Skeletal muscle cell (primary cell): Measurements from ENCODE around the gene UBL4A.
A peak's percentile ranks its signal among the peaks of the same experiment; 100 is the strongest.

Source experiments
- DNase-seq: peaks from one replicate; pipeline ENCODE4 v3.0.0-alpha.2; 2010; ENCODE audit warnings: low read depth
- H3K4me3 ChIP-seq: 2 replicates; pipeline ENCODE4 v1.5.1; 2011; ENCODE audit warnings: low read depth, mild to moderate bottlenecking, control low read depth, low read length, moderate library complexity

UBL4A gene

DNA sequence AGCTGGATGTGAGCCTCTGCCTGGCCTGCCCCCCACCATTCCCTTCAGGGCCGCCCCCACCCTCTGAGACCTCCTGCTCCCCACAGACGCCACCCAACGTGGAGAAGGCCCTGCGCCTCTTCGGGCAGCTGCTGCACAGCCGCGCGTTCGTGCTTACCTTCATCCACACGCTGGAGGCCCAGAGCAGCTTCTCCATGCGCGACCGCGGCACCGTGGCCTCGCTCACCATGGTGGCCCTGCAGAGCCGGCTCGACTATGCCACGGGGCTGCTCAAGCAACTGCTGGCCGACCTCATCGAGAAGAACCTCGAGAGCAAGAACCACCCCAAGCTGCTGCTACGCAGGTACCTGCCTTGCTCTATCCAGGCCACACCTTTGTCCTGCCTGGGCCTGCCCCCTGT lies 18.2 kb downstream of the UBL4A start:
- DNase-seq: no peak
- H3K4me3 ChIP-seq: no peak overlapping the region

DNA sequence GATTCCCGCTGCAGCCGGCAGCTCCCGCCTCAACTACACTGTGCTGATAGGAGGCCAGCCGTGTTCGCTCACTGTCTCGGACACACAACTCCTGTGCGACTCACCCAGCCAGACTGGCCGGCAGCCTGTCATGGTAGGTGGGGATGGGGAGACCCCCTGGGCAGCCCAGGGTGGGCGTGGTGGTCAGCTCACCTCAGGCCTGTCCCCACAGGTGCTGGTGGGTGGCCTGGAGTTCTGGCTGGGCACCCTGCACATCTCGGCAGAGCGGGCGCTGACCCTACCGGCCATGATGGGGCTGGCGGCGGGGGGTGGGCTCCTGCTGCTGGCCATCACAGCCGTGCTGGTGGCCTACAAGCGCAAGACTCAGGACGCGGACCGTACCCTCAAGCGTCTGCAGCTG lies 18.9 kb downstream of the UBL4A start:
- H3K4me3 ChIP-seq: no peak overlapping the region
- DNase-seq: no peak

DNA sequence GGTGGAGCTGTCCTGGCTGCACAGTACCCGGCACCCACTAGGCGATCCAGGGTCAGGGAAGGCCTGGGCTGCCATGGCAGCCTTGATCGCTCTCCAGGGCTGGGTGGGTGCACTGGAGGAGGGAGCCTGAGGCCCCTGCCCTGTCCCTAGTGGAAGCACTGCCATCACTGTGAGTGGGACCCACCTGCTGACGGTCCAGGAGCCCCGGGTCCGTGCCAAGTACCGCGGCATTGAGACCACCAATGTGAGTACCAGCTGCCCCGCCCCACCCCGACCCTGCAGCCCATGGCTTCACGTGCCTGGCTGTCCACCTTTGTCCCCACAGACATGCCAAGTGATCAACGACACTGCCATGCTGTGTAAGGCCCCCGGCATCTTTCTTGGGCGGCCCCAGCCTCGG lies 19.5 kb downstream of the UBL4A start:
- no peak overlapping the region for H3K4me3 ChIP-seq
- no peak for DNase-seq

DNA sequence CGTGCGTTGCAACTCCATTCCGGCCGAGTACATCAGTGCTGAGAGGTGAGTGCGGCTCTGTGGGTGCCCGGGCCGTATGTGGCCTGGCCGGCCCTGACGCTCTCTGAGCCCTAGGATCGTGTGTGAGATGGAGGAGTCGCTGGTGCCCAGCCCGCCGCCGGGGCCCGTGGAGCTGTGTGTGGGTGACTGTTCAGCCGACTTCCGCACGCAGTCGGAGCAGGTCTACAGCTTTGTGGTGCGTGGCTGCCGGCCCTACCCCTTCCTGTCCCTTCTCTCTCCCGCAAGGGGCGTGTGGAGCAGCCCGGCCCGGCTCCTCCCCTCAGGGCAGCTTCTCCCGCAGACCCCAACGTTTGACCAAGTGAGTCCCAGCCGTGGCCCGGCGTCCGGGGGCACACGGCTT lies 20.4 kb downstream of the UBL4A start:
- no peak overlapping the region for H3K4me3 ChIP-seq
- no peak for DNase-seq

DNA sequence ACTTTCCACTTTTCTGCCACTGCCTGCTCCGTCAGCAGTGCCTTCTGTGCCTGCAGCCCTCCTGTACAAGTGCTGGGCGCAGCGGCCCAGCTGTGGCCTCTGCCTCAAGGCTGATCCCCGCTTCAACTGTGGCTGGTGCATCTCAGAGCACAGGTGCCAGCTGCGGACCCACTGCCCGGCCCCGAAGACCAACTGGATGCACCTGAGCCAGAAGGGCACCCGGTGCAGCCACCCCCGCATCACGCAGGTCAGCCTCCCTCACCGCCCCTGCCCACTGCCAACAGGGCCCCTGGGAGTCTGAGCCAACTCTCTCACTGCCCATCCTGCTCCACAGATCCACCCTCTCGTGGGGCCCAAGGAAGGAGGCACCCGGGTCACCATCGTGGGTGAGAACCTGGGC lies 20.8 kb downstream of the UBL4A start:
- no peak for DNase-seq
- no peak overlapping the region for H3K4me3 ChIP-seq

DNA sequence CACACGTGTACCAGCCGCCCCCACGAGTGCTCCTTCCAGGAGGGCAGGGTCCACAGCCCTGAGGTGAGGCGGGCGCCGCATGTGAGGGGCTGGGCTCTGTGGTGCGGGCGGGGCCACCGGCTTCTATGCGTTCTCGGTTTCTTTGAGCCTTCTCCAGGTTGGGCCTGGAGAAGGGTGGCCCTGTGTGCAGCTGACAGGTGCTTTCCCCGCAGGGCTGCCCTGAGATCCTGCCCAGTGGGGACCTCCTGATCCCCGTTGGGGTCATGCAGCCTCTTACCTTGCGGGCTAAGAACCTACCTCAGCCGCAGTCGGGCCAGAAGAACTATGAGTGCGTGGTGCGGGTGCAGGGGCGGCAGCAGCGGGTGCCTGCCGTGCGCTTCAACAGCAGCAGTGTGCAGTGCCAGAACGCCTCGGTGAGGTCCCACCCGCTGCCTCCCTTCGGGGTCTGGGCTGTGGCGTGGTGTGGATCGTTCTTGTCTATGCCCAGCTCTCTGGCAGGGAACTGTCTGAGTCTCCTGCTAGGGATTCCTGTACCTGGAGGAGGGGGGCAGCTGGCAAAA lies 21.5 kb downstream of the UBL4A start:
- DNase-seq: no peak
- H3K4me3 ChIP-seq: no peak overlapping the region

DNA sequence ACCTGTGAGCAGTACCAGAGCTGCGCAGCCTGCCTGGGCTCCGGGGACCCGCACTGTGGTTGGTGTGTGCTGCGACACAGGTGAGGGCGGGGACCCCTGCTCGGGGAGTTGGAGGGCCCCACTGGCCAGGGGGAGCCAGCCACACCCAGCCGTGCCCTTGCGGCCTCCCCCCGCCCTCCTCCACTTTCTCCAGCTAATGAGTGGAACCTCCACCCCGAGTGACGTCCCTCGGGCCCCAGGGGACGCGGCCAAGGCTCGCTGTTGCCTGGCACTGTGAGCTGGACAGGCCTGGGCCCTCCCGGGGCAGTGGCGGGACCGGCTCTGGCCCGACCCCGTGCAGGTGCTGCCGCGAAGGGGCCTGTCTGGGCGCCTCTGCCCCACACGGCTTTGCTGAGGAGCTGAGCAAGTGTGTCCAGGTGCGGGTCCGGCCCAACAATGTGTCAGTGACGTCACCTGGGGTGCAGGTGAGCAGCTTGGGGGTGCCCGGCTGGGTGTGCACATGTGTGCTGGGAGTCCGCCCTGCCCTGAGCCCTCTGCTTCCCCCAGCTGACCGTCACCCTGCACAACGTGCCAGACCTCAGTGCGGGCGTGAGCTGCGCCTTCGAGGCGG lies 22.7 kb downstream of the UBL4A start:
- H3K4me3 ChIP-seq: no peak overlapping the region
- no peak for DNase-seq

DNA sequence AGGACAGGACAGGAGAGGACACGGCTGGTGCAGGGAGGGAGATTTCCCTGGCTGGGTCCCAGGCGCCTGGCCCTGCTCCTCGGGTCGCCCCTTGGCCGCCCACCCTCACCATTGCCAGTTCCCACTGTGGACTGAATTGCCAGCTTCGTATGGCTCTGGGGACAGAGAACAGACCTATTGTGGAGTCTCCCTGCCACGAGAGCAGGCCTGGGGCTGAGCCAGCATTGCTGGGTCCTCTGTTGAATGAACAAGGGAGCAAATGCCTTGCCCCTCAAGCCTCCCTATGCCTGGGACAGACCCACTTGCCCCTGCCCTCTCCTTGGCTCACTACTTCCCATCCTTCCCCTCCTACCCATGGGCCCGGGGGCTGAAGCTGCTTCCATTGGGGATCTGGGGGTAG lies 24.0 kb downstream of the UBL4A start:
- H3K4me3 ChIP-seq: no peak overlapping the region

DNA sequence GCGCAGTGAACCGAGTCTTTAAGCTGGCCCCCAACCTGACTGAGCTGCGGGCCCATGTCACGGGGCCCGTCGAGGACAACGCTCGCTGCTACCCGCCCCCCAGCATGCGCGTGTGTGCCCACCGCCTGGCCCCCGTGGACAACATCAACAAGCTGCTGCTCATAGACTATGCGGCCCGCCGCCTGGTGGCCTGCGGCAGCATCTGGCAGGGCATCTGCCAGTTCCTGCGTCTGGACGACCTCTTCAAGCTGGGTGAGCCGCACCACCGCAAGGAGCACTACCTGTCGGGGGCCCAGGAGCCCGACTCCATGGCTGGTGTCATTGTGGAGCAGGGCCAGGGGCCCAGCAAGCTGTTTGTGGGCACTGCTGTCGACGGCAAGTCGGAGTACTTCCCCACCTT lies 26.1 kb downstream of the UBL4A start:
- H3K4me3 ChIP-seq: peak overlapping the region; percentile 74
- no peak for DNase-seq

More for the DNA sequence above, 24.0 kb downstream of the UBL4A start:
- DNase-seq: no peak

DNA sequence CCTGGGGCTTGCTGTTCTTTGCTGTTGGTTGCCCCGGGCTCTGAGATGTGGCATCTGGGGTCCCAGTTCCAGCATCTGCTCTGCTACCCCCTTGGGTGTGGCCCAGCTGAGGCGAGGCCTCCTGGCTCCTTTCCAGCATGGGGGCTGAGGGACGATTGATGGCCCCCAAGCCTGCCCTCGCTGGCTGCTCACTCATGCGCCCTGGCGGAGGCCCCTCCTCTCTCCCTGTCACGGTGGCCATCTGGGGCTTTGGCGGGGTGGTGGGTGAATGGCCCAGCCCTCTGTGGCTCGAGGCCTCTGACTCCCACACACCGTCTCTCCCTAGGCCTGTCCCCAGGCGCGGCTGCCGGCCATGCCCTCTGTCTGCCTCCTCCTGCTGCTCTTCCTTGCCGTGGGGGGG lies 26.6 kb downstream of the UBL4A start:
- DNase-seq: no peak
- peak overlapping the region; percentile 74 for H3K4me3 ChIP-seq

DNA sequence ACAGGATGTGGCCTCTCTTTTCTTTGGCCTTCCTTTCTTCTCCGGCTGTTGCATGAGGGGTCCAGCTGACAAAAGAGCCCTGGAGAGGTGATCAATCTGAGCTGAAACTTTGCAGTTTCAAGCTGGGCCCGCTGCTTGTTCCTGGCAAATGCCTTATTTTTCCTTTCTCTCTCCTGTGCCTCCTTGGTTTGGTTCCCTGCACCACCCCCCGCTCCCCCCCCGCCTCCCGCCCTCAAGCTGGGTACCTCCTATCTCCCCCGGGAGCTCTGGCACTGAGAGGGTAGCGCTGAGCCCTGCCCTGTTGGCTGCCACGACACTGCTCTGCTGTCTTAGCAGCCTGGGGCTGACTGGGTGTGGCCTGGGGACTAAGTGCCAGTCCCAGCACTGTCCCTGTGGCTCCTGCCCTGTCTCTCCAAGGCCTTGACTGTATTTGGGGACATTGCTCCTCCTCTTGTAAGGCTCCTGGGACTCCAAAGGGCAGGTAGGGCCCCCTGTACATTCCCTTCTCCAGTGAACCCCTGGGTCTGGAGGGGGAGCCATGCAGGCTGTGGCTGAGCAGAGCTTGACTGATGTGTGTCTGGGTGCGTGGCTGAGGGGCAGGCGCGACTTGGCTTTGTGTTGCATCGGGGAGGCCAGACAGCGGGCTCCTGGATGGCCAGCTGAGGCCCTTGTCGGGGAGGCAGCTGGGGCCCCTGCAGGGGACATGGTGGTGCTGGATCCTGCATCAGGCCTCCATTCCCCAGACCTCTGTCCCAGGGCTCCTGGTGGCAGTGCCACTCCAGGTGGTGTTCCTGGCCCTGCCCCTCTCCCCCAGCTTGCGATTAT lies 27.2 kb downstream of the UBL4A start:
- H3K4me3 ChIP-seq: peak overlapping the region; percentile 74
- DNase-seq: no peak

DNA sequence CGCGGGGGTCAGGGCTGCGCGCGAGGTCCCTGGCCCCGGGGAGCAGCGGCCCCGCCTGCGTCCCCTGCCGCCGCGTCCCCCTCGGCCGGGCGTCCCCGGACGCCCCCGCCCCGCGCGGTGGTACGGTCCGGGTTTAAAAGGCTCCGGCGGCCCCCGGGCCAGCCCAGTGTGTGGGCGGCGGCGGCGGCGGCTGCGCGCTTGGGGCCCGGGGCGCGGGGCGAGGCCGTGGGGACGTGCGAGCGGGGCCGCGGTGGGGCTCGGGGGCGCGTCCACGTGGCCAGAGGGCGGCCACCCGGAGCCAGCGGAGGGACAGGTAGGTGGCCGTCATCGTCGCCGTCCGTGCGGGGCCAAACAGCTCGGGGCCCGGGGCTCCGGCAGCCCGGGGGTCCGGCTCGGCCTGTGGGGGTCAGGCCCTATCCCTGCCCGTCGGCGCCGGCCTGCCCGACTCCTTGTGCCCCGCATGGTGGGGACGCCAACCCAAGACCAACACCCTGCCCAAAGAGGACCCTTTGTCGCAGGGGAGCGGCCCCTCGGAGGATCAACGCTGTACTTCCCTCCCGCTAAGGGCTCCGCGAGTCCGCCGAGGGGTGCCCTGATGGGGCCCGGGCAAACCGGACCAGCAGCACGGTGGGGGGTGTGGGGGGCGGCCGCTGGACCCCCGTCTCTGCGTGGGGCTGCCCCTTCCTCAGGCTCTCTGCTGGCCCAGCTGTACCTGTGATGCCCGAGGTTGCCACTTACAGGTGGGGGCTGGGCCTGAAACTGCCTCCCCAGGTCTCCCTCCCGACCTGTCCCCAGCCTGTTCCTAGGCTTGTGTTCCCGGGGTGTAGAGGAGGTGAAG lies 28.1 kb downstream of the UBL4A start, which contains the start of gene PLXNA3:
PLXNA3 (plus strand) TSS at position 166 of the 838 bp plus-strand sequence. CDS start 1,903 bp downstream, outside the sequence.
- DNase-seq: no peak
- peak within 1 kb of the TSS; percentile 74 for H3K4me3 ChIP-seq

DNA sequence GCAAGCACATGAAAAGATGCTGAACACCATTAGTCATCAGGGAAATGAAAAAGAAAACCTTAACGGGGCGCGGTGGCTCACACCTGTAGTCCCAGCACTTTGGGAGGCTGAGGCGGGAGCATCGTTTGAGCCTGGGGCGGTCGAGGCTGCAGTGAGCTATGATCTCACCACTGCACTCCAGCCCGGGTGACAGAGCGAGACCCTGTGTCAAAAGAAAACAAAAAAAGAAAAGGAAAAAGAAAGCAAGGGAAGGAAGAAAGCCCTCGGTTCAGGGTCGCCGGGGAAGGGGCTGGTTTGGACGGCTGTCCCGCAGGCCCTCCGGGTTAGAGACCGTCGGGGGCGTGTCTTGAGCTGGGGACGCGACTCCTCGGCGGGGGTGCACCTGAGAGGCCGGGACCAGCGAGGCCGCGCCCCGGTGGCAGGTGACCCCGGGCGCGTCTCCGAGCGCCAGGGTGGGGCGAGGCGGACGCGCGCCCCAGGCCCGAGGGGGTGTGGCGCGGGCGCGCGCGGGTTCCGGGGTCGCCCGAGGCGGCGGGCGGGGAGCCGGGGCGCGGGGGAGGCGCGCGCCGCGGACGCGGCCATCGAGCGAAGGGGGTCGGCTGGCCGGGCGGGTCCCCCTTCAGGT lies 28.8 kb downstream of the UBL4A start:
- peak overlapping the region; percentile 48 for H3K4me3 ChIP-seq
- DNase-seq: no peak

DNA sequence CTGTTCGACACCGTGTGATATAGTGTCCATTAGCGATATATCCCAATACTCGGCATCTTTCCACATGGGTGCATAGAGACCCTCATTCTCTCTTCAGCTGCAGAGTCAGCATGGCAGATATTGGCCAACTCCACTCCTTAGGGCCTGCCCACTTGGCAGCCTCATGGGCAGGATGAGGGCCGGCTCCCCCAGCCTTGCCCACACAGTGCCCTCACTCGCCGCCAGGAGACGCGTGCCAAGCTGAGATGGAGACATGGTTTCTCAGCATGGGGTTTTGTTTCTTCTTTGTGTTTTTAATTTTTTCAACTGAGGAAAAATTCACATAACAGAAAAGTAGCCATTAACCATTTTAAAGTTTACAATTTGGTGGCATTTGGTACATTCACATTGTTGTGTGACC lies 33.6 kb downstream of the UBL4A start:
- no peak overlapping the region for H3K4me3 ChIP-seq
- DNase-seq: no peak

DNA sequence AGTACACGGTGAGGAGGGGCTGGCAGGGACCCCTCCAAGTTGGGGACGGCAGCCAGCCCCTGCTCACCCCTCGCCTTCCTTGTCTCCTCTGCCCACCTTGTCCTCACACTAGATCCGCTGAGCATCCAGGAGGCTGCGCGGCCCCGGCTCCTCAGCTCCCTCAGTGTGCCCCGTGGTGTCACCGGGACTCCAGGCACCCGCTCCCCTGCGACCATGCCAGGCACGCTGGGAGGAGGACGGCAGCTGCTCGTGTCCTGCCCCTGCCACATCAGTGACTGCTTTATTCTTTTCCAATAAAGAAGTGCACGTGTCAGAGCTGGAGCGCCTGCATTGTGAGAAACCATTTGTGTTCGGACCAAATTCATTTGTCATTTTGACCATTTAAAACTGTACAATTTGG lies 36.1 kb downstream of the UBL4A start:
- no peak for DNase-seq
- H3K4me3 ChIP-seq: no peak overlapping the region

DNA sequence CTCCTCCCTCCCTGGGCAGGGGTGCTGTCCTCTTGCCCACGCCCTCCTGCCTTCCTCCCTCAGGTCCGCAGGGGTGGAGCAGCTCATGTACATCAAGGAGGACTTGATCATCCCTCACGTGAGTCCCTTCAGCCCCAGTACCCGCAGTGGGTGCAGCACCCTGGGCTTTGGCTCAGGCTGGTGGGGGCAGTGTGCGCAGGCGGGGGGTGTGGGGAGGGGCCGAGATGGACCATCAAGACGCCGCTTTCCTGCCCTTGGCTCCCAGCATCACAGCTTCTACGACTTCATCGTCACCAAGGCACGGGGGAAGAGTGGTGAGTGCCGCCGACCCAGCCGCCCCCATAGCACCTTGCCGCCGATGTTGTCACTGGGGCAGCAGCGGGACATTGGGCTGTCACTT lies 36.8 kb downstream of the UBL4A start:
- no peak for DNase-seq
- no peak overlapping the region for H3K4me3 ChIP-seq

DNA sequence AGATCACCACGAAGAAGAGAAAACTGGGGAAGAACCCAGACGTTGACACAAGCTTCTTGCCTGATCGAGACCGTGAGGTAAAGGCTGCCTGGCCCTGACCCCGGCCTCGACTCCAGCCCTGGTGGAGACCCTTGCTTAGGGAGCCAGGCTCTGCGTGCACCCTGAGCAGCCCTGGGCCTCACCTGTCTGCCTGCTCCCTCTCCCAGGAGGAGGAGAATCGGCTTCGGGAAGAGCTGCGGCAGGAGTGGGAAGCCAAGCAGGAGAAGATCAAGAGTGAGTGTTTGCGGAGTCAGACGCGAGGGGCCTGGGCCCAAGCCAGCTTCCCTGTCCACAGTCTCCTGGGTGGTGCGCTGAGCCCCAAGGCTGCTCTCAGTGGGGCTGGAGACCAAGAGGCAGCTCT lies 37.9 kb downstream of the UBL4A start:
- no peak overlapping the region for H3K4me3 ChIP-seq
- no peak for DNase-seq

DNA sequence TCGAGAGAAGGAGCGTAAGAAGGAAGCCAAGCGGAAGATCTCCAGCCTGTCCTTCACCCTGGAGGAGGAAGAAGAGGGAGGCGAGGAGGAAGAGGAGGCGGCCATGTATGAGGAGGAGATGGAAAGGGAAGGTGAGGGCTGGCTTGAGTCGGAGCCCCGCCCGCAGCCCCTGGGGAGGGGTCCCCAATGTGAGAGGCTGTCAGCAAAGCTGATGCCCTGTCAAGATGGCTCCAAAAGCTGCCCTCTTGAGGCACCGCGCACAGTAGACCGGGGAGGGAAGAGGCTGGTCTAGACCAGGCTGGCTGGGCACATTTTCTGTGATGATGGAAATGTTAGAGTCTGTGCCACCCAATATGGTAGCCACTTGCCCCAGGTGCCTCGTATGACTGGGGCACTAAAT lies 40.0 kb downstream of the UBL4A start:
- DNase-seq: no peak
- H3K4me3 ChIP-seq: no peak overlapping the region

DNA sequence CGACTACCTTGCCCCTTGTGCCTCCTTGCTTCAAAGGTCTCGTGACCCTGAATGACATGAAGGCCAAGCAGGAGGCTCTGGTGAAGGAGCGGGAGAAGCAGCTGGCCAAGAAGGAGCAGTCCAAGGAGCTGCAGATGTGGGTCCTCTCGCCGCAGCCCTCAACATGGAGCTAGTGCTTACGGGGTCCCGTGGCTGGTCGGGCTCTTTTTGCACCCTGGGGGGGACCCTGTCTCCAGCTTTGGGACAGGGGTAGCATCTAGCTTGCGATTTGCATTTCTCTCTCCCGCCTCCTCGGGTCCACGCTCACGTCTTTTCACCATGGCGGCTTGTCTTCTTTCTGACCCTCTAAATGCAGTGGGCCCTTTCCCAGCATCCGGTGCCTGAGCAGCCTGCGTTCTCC lies 40.6 kb downstream of the UBL4A start:
- H3K4me3 ChIP-seq: no peak overlapping the region

More for the DNA sequence above, 40.6 kb downstream of the UBL4A start:
- DNase-seq: no peak
